Pancreas (tissue), 10 donors: ENCODE results near the gene DIP2B. TPM values are rescaled to one million over a fixed set of nuclear protein-coding genes. Genes with fewer than 3 reads are reported as not detected.
"Not testable (repeated sequence)": the region's sequence is repeated elsewhere in the genome, so short reads cannot be mapped to it uniquely, and the experiment has no call there.

ENCODE experiments used
- ATAC-seq, 4 donors: fragments of 200-7000 bp; cut with Tn5 transposase; one replicate each; pipeline versions ENCODE4 v1.8.0 to v1.9.1; 2020; ENCODE audit warnings: mild to moderate bottlenecking in 4 of 4, moderate library complexity in 4 of 4
- DNase-seq, 6 donors: peaks; one replicate each; pipeline ENCODE4 v3.0.0-alpha.2; 2020
- FAIRE-seq: peaks from 2 replicates; lab custom pipeline; 2012; peaks lifted over from hg19 to GRCh38; lab: Jason Lieb, UNC
- H3K27ac ChIP-seq, 4 donors: fragments of 200-600 bp; sonication (generic); 1 replicate in 3 of 4; 2 replicates in 1 of 4; pipeline versions ENCODE4 v1.5.0 to v1.8.0; 2020
- H3K27me3 ChIP-seq, 4 donors: fragments of 200-600 bp; one replicate each; pipeline ENCODE4 v1.8.0; 2021
- H3K36me3 ChIP-seq, 3 donors: fragments of 200-600 bp; sonication (generic) in 1 of 3; one replicate each; pipeline versions ENCODE4 v1.5.0 to v1.8.0; 2020 to 2021
- H3K4me1 ChIP-seq, 3 donors: fragments of 200-600 bp; one replicate each; pipeline ENCODE4 v1.8.0; 2021
- H3K4me3 ChIP-seq, 4 donors: fragments of 200-600 bp; sonication (generic) in 2 of 4; one replicate each; pipeline versions ENCODE4 v1.5.0 to v1.8.0; 2020 to 2021
- H3K9me3 ChIP-seq, 4 donors: fragments of 200-600 bp; one replicate each; pipeline ENCODE4 v1.8.0; 2021
- WGBS, 2 donors: extraction: QIAGEN DNeasy Blood & Tissue Kit; methylation state at CpG; one replicate each; pipeline ENCODE4 v1.1.7; 2013; 5-methylcytosine and 5-hydroxymethylcytosine counted together
- intact Hi-C, 3 donors: fragments of 100-400 bp; cut with DNase I; formaldehyde crosslinking; loops; one replicate each; pipeline versions ENCODE4 v1.11.1 to v1.14.2; 2022
- polyA plus RNA-seq, 2 donors: library from polyadenylated mRNA; stranded (reverse); fragments of 200-250 nt; gene quantifications; one replicate each; pipeline ENCODE4 v1.2.3, GENCODE V29; 2013
- total RNA-seq, 6 donors: library from RNA; stranded (reverse); fragmentation: NEBNext Ultra II Directional in 4 of 6; extraction: Animal tissue kit (Norgen Biotek cat#: 25700) in 4 of 6; gene quantifications; one replicate each; pipeline versions ENCODE4 v1.2.1 to v1.2.4, GENCODE V29; 2021 to 2023
- TF ChIP-seq, protein P1 (sequence below), 4 donors: fragments of 200-600 bp; sonication (generic) in 3 of 4; IDR thresholded peaks; one replicate each; pipeline versions ENCODE4 v1.5.0 to v1.8.0; 2021; ENCODE audit warnings: antibody characterized with exemption in 4 of 4
- donor health status: healthy with polysubstance abuse.
- donor health status: DM: no; HTN: no; CAD: no; lungs with moderate emphysema.
- donor health status: DM: no; HTN: no; CAD: no.
- donor health status: control.
- donor health status: control.
- donor health status: Bipolar disorder and iron deficiency.
- donor health status: DM: yes; HTN: yes; CAD: no.
- donor health status: DM: no; HTN: no; CAD: no.
- donor health status: DM: no; HTN: no; CAD: no.
- donor health status: DM: yes; HTN: yes; CAD: no.

DIP2B gene
- total and polyA plus RNA-seq, 8 donors: 3.2 to 15.9 (median 9.2) TPM

DNA sequence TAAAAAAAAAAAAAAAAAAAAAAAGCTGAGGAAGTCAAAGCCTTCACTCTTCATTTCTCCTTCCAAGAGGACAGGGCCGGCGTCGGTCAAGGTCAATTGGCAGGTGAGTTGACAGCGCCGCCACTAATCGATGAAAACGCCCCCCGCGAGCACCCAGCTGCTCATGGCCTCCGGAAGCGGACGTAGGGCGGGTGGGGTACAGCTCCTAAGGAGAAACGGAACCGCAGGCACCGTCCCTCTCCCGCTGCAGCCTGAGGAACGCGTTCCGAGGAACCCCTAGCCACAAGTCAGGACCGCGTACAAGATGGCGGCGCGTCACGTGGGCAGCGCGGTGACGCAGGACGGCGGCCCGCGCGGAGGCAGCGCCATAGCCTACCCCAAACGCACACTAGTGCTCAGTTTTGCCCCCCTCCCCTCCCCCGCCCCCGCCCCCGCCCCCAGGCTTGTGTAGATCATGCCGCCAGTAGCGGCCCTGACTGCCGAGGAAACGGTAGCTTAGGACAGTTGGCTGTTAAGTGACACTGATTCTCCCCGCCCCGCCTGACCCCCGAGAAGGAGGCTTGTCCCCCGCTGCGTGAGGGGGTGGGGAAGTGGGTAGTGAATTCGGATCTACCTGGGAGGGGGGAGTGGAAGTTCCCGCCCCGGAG is 259.0 kb downstream of the DIP2B start, which contains the start of gene ATF1:
Gene ATF1, plus strand, starts transcription at position 463 of the 647 bp plus-strand sequence. CDS start 16,045 bp downstream, outside the sequence.
- no peak for FAIRE-seq
- peak within 1 kb of the TSS; percentile 83 to 98 (median 91) for H3K4me3 ChIP-seq
- intact Hi-C loops: no loop called here

DNA sequence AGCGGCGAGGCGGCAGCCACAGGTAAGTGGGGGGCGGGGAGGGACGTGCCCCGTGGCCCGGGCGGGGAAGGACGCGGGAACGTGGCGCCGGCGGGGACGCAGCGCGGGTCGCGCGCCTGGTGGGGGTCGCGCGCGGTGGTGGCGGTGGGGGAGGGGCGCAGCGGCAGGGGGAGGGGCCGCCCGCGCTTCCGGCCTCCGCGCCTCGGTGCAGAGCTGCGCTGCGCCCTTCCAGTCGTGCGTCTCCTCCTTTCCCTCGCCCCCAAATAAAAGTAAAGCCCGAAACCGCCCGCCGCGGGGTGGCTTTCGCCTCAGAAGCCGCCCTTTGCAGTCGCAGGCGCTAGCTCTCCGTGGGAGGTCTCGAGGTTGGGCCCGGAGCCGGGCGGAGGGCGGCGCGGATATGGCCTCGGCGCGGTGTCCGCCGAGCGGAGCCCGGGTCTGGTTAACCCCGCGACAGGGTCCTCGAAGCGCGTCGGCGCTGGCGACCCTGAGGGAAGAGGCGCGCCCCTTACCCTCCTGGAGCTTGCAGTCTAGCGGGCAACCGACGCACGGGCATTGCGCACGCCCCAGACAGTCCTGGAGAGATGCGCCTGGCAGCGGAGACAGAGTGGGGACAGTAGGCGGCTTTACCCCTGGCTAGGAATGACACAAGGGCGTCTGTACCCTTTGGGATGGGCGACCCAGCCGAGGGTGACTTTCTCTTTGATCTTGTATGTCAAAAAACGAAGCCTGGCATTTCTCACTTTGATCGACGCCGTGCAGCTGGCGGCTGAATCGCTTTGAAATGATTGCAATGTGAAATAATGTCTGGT is 259.7 kb downstream of the DIP2B start:
- ATAC-seq (peak; percentile 74 to 82 (median 78)), FAIRE-seq (no peak), DNase-seq (peak in 4 of 6 donors; percentile 21 to 85 (median 65))
- intact Hi-C loops: no loop called here
- H3K27ac ChIP-seq: peak overlapping the region; percentile 73 to 97 (median 92)
- H3K9me3 ChIP-seq: no peaks in the 10 kb centered on the region
- TF ChIP-seq, protein P1, sequence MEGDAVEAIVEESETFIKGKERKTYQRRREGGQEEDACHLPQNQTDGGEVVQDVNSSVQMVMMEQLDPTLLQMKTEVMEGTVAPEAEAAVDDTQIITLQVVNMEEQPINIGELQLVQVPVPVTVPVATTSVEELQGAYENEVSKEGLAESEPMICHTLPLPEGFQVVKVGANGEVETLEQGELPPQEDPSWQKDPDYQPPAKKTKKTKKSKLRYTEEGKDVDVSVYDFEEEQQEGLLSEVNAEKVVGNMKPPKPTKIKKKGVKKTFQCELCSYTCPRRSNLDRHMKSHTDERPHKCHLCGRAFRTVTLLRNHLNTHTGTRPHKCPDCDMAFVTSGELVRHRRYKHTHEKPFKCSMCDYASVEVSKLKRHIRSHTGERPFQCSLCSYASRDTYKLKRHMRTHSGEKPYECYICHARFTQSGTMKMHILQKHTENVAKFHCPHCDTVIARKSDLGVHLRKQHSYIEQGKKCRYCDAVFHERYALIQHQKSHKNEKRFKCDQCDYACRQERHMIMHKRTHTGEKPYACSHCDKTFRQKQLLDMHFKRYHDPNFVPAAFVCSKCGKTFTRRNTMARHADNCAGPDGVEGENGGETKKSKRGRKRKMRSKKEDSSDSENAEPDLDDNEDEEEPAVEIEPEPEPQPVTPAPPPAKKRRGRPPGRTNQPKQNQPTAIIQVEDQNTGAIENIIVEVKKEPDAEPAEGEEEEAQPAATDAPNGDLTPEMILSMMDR (IDR thresholded peaks at IDR 0.05): no peak
- peaks cover 0 to 22% (median 6%) of the 10 kb centered on the region in 3 donors for H3K4me1 ChIP-seq
- H3K36me3 ChIP-seq: no peaks in the 10 kb centered on the region
- no peaks in the 10 kb centered on the region for H3K27me3 ChIP-seq
- H3K4me3 ChIP-seq: peak overlapping the region; percentile 83 to 98 (median 91)
- WGBS, 2 donors: 0 to 1% methylated on average over 64 to 90 of the region's 91 CpGs

More for the DNA sequence above, 259.0 kb downstream of the DIP2B start, which contains the start of gene ATF1:
- no peaks in the 10 kb centered on the region for H3K36me3 ChIP-seq
- H3K27ac ChIP-seq: peak within 1 kb of the TSS; percentile 73 to 97 (median 92)
- DNase-seq: peak; percentile 84 to 94 (median 91)
- H3K27me3 ChIP-seq: no peaks in the 10 kb centered on the region
- TF ChIP-seq, protein P1 (IDR thresholded peaks at IDR 0.05): no peak
- WGBS, 2 donors: 0% methylated on average over 41 to 48 of the region's 51 CpGs
- H3K4me1 ChIP-seq: peaks cover 0 to 22% (median 6%) of the 10 kb centered on the region in 3 donors
- H3K9me3 ChIP-seq: no peaks in the 10 kb centered on the region
- ATAC-seq: peak; percentile 89 to 93 (median 92)

DNA sequence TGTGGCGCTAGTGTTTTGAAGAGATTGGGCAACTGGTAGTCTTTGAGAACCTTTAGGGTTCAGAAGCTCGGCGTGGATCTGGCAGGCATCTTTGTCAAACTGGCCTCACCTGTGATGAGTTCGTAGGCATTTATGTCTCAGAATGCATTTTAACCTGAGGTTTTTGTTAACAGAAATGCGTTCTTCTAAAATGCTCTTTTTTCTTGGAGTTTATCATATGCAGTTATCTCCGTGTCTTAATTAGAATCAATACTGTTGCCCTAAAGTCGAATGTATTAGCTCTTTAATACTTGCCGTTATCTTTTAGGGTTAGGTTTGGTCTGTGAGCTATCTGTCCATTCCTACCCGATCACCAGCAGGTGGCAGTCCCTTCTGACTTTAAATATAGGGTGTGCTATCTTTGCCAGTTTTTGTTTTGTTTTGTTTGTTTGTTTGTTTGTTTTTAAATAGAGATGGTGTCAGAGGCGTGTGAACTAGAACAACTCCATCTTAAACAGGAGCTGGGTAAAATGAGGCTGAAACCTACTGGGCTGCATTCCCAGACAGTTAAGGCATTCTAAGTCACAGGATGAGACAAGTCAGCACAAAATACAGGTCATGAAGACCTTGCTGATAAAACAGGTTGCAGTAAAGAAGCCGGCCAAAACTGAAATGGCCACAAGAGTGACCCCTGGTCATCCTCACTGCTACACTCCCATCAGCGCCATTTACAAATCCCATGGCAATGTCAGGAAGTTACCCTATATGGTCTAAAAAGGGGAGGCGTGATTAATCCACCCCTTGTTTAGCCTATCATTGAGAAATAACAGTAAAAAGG is 260.5 kb downstream of the DIP2B start:
- Histone ChIP-seq H3K4me1 (peaks cover 0 to 22% (median 6%) of the 10 kb centered on the region in 3 donors), H3K36me3 (no peaks in the 10 kb centered on the region), H3K4me3 (peak overlapping the region; percentile 83 to 98 (median 91)), H3K27ac (peak overlapping the region in 3 of 4 donors; percentile 88 to 97 (median 96)), H3K27me3 (no peaks in the 10 kb centered on the region), H3K9me3 (no peaks in the 10 kb centered on the region)
- ATAC-seq (peak; percentile 25 to 60 (median 48)), FAIRE-seq (no peak), DNase-seq (peak in 2 of 6 donors; percentile 30 to 35)
- intact Hi-C loops: no loop called here
- WGBS, 2 donors: 13 to 14% methylated on average over 13 of the region's 13 CpGs
- TF ChIP-seq, protein P1 (IDR thresholded peaks at IDR 0.05): peak; percentile 31 to 48 (median 42)

DNA sequence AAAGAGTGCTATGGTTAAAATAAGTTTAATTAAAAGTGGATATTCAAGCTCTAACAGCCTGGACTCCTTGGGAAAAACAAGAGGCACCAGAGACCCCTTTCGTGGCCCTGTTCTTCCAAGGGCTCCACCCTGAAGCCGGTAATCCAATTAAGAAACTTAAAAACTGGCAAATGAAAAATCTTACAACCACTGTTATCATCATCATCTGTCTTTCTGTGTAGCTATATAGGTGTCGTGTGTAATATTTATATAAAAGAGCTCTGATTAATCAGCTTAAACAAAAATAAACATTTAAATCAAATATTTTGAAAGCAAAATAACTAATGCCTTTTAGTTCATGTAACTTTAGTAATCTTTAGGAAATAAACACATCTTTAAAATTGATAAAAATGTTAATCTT is 263.6 kb downstream of the DIP2B start:
- H3K9me3 ChIP-seq: no peaks in the 10 kb centered on the region
- TF ChIP-seq, protein P1 (IDR thresholded peaks at IDR 0.05): no peak
- intact Hi-C loops: no loop called here
- no peaks in the 10 kb centered on the region for H3K36me3 ChIP-seq
- H3K4me3 ChIP-seq: no peak overlapping the region
- H3K4me1 ChIP-seq: peaks cover 0 to 14% (median 6%) of the 10 kb centered on the region in 3 donors
- WGBS, 2 donors: 57 to 63% methylated on average over 3 of the region's 3 CpGs
- DNase-seq (no peak), ATAC-seq (no peak), FAIRE-seq (no peak)
- H3K27ac ChIP-seq: no peak overlapping the region
- H3K27me3 ChIP-seq: no peaks in the 10 kb centered on the region

DNA sequence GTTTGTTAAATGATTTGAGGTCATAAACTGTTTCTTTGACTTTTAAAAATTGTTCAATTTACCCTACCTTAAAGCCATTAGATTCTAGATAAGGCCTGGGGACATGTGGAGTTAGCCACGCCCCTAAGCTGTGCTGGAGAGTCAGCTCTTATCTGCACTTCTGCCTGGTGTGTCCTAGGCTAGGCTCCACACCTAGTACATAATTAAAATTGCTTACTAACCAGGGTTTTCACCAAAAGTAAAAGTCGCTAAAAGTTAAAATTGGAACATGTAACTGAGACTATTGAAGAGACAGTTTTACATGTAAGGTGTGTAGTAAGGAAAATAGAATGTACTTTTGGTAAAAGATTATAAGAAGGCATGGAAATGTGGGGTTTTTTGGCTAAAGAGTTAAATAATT is 264.0 kb downstream of the DIP2B start:
- H3K36me3 ChIP-seq, H3K9me3 ChIP-seq, intact Hi-C loops, ATAC-seq, H3K4me3 ChIP-seq, FAIRE-seq, H3K27ac ChIP-seq, H3K27me3 ChIP-seq: not testable (repeated sequence)
- peak in 1 of 6 donors; percentile 33 for DNase-seq
- 47 to 60% methylated on average over 2 of the region's 2 CpGs for WGBS, 2 donors
- H3K4me1 ChIP-seq: peaks cover 0 to 14% (median 6%) of the 10 kb centered on the region in 3 donors
